Small intestine (tissue), 16 donors: ENCODE data around the gene MNAT1. TPM values are rescaled to one million over a fixed set of nuclear protein-coding genes. Genes with fewer than 3 reads are reported as not detected.
A peak's percentile ranks its signal among the peaks of the same experiment; 100 is the strongest.

Experiments
- DNase-seq, 2 donors: peaks; one replicate each; pipeline versions ENCODE4 v3.0.0 to v3.0.0-alpha.2; 2013
- FAIRE-seq: peaks from 2 replicates; lab custom pipeline; 2012; peaks lifted over from hg19 to GRCh38; lab: Jason Lieb, UNC
- H3K27ac ChIP-seq, 3 donors: one replicate each; pipeline ENCODE4 v1.5.1; 2013; ENCODE audit warnings: low read length in 2 of 3, mild to moderate bottlenecking in 2 of 3, control low read depth in 1 of 3, inconsistent platforms in 1 of 3, low read depth in 1 of 3, moderate library complexity in 1 of 3
- H3K27me3 ChIP-seq, 3 donors: one replicate each; pipeline ENCODE4 v1.6.1; 2013; ENCODE audit warnings: low read length in 3 of 3, inconsistent platforms in 1 of 3; ENCODE audit not compliant: control insufficient read depth in 3 of 3, insufficient read depth in 3 of 3
- H3K36me3 ChIP-seq, 3 donors: one replicate each; pipeline ENCODE4 v1.6.1; 2013; ENCODE audit warnings: low read length in 3 of 3, inconsistent platforms in 1 of 3, low read depth in 1 of 3, mild to moderate bottlenecking in 1 of 3, moderate library complexity in 1 of 3; ENCODE audit not compliant: control insufficient read depth in 3 of 3, insufficient read depth in 2 of 3
- H3K4me1 ChIP-seq, 3 donors: one replicate each; pipeline ENCODE4 v1.6.1; 2013; ENCODE audit warnings: low read length in 2 of 3, inconsistent platforms in 1 of 3, low read depth in 1 of 3, mild to moderate bottlenecking in 1 of 3, moderate library complexity in 1 of 3; ENCODE audit not compliant: control insufficient read depth in 3 of 3, insufficient read depth in 2 of 3
- H3K4me3 ChIP-seq, 3 donors: one replicate each; pipeline ENCODE4 v1.5.1; 2013; ENCODE audit warnings: low read length in 3 of 3, control low read depth in 1 of 3, inconsistent platforms in 1 of 3, low read depth in 1 of 3, mild to moderate bottlenecking in 1 of 3, moderate library complexity in 1 of 3
- H3K9me3 ChIP-seq, 2 donors: one replicate each; pipeline ENCODE4 v1.6.1; 2013; ENCODE audit warnings: low read depth in 1 of 2, low read length in 1 of 2; ENCODE audit not compliant: control insufficient read depth in 2 of 2, insufficient read depth in 1 of 2
- WGBS, 3 donors: extraction: QIAGEN DNeasy Blood & Tissue Kit; methylation state at CpG; one replicate each; pipeline ENCODE4 v1.1.7; 2013; 5-methylcytosine and 5-hydroxymethylcytosine counted together
- long read RNA-seq, 10 donors: transcript quantifications; one replicate each; lab custom pipeline, GENCODE V29; 2026
- polyA plus RNA-seq, 4 donors: library from polyadenylated mRNA; stranded (reverse) in 3 of 4; unstranded in 1 of 4; fragments of 200-250 nt in 3 of 4; fragments of 120-200 nt in 1 of 4; gene quantifications; one replicate each; pipeline versions ENCODE4 v1.2.1 to v1.2.3, GENCODE V29; 2013
- donor health status: healthy with polysubstance abuse.
- donor health status: control.
- donor health status: control.
- donor health status: Bipolar disorder and iron deficiency.
- donor health status: healthy.

The MNAT1 gene
- polyA plus RNA-seq, result 10 to 100 TPM in 3 of 4 donors, 1 to 10 TPM in 1; 9.5 to 28.7 (median 12.8) TPM
- long read RNA-seq, donor 1, result 0 reads
- long read RNA-seq, donor 2, partial matches to known transcripts, result 0 of 4 reads
- long read RNA-seq, donor 2, other reads (novel, unspliced or antisense), result 0 of 4 reads
- long read RNA-seq, donor 3, transcript MNAT1-208 (4 exons, 1,097 nt), result major isoform, 8 of 11 reads
- long read RNA-seq, donor 3, partial matches to known transcripts, result 0 of 11 reads
- long read RNA-seq, donor 3, other reads (novel, unspliced or antisense), result 0 of 11 reads
- long read RNA-seq, donor 4, result 0 reads
- long read RNA-seq, donor 5, partial matches to known transcripts, result 0 of 3 reads
- long read RNA-seq, donor 5, other reads (novel, unspliced or antisense), result 0 of 3 reads
- long read RNA-seq, donor 6, partial matches to known transcripts, result 0 of 6 reads
- long read RNA-seq, donor 6, other reads (novel, unspliced or antisense), result 0 of 6 reads
- long read RNA-seq, donor 7, result 0 reads
- long read RNA-seq, donor 8, partial matches to known transcripts, result 0 of 1 reads
- long read RNA-seq, donor 8, other reads (novel, unspliced or antisense), result 0 of 1 reads
- long read RNA-seq, donor 9, result 0 reads
- long read RNA-seq, donor 10, partial matches to known transcripts, result 15 of 22 reads
- long read RNA-seq, donor 10, other reads (novel, unspliced or antisense), result 0 of 22 reads

DNA sequence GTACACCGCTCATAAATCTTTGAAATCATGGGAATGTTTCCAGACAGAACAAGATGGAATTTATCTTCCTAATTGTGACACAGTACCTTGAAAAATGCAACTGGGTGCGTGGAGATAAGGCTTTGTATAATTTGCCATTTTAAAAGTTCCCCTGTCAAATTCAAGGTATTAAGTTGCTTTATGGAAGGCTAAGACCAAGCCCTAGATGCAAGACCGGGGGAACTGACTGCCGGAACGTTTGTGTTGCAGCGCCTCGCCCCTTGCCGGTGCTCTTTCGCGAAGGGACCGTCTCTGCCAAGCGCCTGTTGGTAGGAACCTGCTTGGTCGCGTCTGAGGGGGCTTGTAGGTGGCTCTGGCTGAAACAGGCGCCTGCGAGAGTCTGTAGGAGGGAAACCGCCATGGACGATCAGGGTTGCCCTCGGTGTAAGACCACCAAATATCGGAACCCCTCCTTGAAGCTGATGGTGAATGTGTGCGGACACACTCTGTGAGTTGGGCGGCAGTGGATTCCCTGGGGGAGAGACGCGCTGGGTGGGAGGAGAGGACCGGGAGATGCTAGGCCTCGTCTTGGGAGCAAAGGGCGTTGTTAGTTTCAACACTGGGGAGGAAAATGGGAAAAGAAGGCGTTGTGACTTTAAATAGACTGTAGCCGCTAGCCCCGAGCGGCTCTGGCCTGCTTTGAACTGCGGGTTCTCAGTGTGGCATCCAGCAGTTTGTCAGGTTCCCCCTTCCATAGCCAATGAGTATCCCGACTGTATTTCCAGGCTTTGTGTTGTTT lies at the start of gene MNAT1:
MNAT1 (plus strand) TSS at position 297 of the 778 bp plus-strand sequence; CDS start at position 399, 102 bp downstream.
- H3K4me1 ChIP-seq, result peaks cover 0 to 2% (median 0%) of the 10 kb centered on the region in 3 donors
- no peaks in the 10 kb centered on the region for H3K9me3 ChIP-seq
- no peaks in the 10 kb centered on the region for H3K36me3 ChIP-seq
- peaks cover 0 to 6% (median 5%) of the 10 kb centered on the region in 3 donors for H3K27me3 ChIP-seq
- 2 to 3% (median 3%) methylated on average over 33 of the region's 33 CpGs for WGBS, 3 donors
- peak within 1 kb of the TSS in 2 of 3 donors; percentile 59 to 78 for H3K27ac ChIP-seq
- no peak for FAIRE-seq
- DNase-seq, result peak; percentile 68 to 92
- H3K4me3 ChIP-seq, result peak within 1 kb of the TSS; percentile 56 to 65 (median 65)

- H3K27ac ChIP-seq, result no peak overlapping the region
- FAIRE-seq (no peak), DNase-seq (no peak)
- no peaks in the 10 kb centered on the region for H3K27me3 ChIP-seq
- no peaks in the 10 kb centered on the region for H3K9me3 ChIP-seq
- H3K4me1 ChIP-seq, result no peaks in the 10 kb centered on the region
- H3K4me3 ChIP-seq, result no peak overlapping the region
- H3K36me3 ChIP-seq, result no peaks in the 10 kb centered on the region
These were observed 47.7 kb upstream of the MNAT1 start for GRCh38 chr14:60686865-60687264.

- no peaks in the 10 kb centered on the region for H3K9me3 ChIP-seq
- 46 to 71% (median 50%) methylated on average over 3 of the region's 3 CpGs for WGBS, 3 donors
- no peak for FAIRE-seq
These were observed 43.0 kb upstream of the MNAT1 start for GRCh38 chr14:60691383-60692113.

GRCh38 chr14:60695327-60695726 lies 39.2 kb upstream of the MNAT1 start:
- H3K9me3 ChIP-seq, result peaks cover 0 to 13% of the 10 kb centered on the region in 2 donors
- WGBS, 3 donors, result 79 to 82% (median 80%) methylated on average over 4 of the region's 4 CpGs

More at GRCh38 chr14:60691383-60692113, 43.0 kb upstream of the MNAT1 start:
- Histone ChIP-seq H3K4me3 (no peak overlapping the region), H3K36me3 (no peaks in the 10 kb centered on the region), H3K4me1 (no peaks in the 10 kb centered on the region), H3K27me3 (no peaks in the 10 kb centered on the region), H3K27ac (no peak overlapping the region)
- DNase-seq, result no peak

DNA sequence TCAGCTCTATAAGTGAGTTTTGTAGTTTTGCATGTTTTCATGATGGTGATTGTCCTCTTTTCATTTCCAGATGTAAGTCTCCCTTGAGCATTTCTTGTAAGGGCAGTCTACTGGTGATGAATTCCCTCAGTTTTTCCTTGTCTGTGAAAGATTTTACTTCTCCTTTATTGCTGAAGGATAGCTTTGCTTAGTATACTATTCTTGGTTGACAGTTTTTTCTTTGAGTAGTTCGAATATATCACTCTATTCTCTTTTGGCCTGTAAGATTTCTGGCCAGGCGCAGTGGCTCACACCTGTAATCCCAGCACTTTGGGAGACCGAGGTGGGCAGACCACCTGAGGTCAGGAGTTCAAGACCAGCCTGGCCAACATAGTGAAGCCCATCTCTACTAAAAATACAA lies 34.0 kb upstream of the MNAT1 start:
- FAIRE-seq (no peak), DNase-seq (no peak)
- 79 to 92% (median 85%) methylated on average over 3 of the region's 3 CpGs for WGBS, 3 donors

More at GRCh38 chr14:60695327-60695726, 39.2 kb upstream of the MNAT1 start:
- Histone ChIP-seq H3K4me1 (no peaks in the 10 kb centered on the region), H3K36me3 (no peaks in the 10 kb centered on the region), H3K4me3 (no peak overlapping the region), H3K27me3 (no peaks in the 10 kb centered on the region), H3K27ac (no peak overlapping the region)
- DNase-seq, result no peak
- no peak for FAIRE-seq

GRCh38 chr14:60705100-60705499 lies 29.5 kb upstream of the MNAT1 start:
- DNase-seq (no peak), FAIRE-seq (no peak)
- no peaks in the 10 kb centered on the region for H3K27me3 ChIP-seq
- no peaks in the 10 kb centered on the region for H3K36me3 ChIP-seq
- H3K4me3 ChIP-seq, result no peak overlapping the region
- H3K27ac ChIP-seq, result no peak overlapping the region
- H3K4me1 ChIP-seq, result no peaks in the 10 kb centered on the region
- peaks cover 0 to 4% of the 10 kb centered on the region in 2 donors for H3K9me3 ChIP-seq

More for the DNA sequence above, 34.0 kb upstream of the MNAT1 start:
- H3K4me3 ChIP-seq, result no peak overlapping the region
- no peak overlapping the region for H3K27ac ChIP-seq
- H3K4me1 ChIP-seq, result no peaks in the 10 kb centered on the region
- no peaks in the 10 kb centered on the region for H3K36me3 ChIP-seq
- H3K9me3 ChIP-seq, result peaks cover 0 to 17% of the 10 kb centered on the region in 2 donors
- H3K27me3 ChIP-seq, result no peaks in the 10 kb centered on the region

GRCh38 chr14:60707858-60708257 lies 26.7 kb upstream of the MNAT1 start:
- H3K27ac ChIP-seq, result no peak overlapping the region
- WGBS, 3 donors, result 90 to 96% (median 95%) methylated on average over 3 of the region's 3 CpGs
- no peaks in the 10 kb centered on the region for H3K27me3 ChIP-seq
- no peaks in the 10 kb centered on the region for H3K36me3 ChIP-seq
- FAIRE-seq, result no peak
- no peak for DNase-seq
- H3K9me3 ChIP-seq, result no peaks in the 10 kb centered on the region
- no peak overlapping the region for H3K4me3 ChIP-seq
- H3K4me1 ChIP-seq, result no peaks in the 10 kb centered on the region

- H3K27ac ChIP-seq, result no peak overlapping the region
- no peaks in the 10 kb centered on the region for H3K36me3 ChIP-seq
- no peak overlapping the region for H3K4me3 ChIP-seq
- no peaks in the 10 kb centered on the region for H3K4me1 ChIP-seq
- no peaks in the 10 kb centered on the region for H3K27me3 ChIP-seq
- DNase-seq (no peak), FAIRE-seq (no peak)
- H3K9me3 ChIP-seq, result no peaks in the 10 kb centered on the region
These were observed 24.1 kb upstream of the MNAT1 start for GRCh38 chr14:60710494-60710893.
